ENCODE data around the gene HBEGF.

HBEGF gene

DNA sequence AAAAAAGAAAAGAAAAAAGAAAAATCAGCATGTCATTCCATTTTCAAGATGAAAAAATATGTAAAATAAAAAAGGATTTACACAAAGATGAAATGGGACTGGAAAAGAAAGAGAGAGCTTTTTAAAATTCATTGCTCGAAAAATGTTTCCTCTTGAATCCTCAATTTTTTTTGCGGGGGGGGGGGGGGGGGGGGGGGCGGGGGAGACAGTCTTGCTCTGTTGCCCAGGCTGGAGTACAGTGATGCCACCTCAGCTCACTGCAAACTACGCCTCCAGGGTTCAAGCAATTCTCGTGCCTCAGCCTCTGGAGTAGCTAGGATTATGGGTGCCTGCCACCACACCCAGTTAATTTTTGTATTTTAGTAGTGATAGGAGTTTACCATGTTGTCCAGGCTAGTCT is 60.0 kb downstream of the HBEGF start:
- no peaks in the 10 kb centered on the region for H3K9me3 ChIP-seq
- no peak for DNase-seq
- no peak overlapping the region for H3K4me3 ChIP-seq (ENCODE audit: low read depth, low read length)
- peaks cover under 1% of the 10 kb centered on the region; the same call in 1 of the 2 replicates for H3K36me3 ChIP-seq
- TF ChIP-seq, protein P1, sequence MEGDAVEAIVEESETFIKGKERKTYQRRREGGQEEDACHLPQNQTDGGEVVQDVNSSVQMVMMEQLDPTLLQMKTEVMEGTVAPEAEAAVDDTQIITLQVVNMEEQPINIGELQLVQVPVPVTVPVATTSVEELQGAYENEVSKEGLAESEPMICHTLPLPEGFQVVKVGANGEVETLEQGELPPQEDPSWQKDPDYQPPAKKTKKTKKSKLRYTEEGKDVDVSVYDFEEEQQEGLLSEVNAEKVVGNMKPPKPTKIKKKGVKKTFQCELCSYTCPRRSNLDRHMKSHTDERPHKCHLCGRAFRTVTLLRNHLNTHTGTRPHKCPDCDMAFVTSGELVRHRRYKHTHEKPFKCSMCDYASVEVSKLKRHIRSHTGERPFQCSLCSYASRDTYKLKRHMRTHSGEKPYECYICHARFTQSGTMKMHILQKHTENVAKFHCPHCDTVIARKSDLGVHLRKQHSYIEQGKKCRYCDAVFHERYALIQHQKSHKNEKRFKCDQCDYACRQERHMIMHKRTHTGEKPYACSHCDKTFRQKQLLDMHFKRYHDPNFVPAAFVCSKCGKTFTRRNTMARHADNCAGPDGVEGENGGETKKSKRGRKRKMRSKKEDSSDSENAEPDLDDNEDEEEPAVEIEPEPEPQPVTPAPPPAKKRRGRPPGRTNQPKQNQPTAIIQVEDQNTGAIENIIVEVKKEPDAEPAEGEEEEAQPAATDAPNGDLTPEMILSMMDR (IDR thresholded peaks at IDR 0.05; ENCODE audit: low read depth, low read length) = no peak
- no peaks in the 10 kb centered on the region for H3K27me3 ChIP-seq
- H3K4me1 ChIP-seq = no peaks in the 10 kb centered on the region

DNA sequence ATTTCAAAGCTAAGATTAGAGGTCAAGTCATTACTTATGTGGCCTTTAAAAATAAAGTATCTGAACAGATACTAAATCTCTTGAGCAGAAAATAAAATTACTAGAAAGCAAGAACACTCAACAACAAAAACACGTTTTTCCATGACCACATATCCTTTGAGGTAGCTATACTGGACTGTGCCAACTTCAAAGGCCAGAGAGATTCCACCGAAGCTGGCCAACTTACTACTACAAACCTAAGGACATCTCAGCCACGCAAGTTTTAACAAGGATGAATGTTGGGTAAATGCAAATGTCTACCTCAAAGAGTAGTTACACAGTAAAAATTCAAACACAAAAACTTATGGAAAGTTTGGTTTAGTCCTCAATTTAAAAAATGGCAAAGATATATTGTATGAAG is 62.4 kb downstream of the HBEGF start:
- Histone ChIP-seq H3K27me3 (no peaks in the 10 kb centered on the region), H3K4me1 (no peaks in the 10 kb centered on the region), H3K9me3 (no peaks in the 10 kb centered on the region), H3K36me3 (peaks cover 7% of the 10 kb centered on the region; the same call in 1 of the 2 replicates), H3K4me3 (ENCODE audit: low read depth, low read length) (no peak overlapping the region)
- TF ChIP-seq, protein P1 (IDR thresholded peaks at IDR 0.05; ENCODE audit: low read depth, low read length) = no peak
- no peak for DNase-seq
